ENCODE measurements around the gene CCDC183. TPM values are rescaled to one million over a fixed set of nuclear protein-coding genes. Genes with fewer than 3 reads are reported as not detected.

Gene CCDC183
- polyA plus RNA-seq, 1 donor (not counting 4 experiments of a cell fraction or from before 2014, with no cell fraction given) = 0.03 TPM

DNA sequence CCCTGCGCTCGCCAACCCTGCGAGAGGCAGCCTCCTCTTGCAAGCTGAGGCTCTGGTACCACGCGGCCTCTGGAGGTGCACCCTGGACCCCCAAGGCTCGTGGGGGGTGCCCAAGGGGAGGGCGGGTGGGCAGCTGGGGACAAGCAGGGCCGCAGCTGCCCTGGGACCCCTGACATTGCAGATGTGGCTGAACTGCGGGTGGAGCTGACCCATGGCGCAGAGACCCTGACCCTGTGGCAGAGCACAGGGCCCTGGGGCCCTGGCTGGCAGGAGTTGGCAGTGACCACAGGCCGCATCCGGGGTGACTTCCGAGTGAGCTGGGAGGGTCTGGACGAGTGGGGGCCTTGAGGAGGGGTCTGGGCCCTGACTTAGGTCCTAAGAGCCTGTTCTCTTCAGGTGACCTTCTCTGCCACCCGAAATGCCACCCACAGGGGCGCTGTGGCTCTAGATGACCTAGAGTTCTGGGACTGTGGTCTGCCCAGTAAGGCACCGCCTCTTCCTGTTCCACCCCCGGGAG, 57.5 kb downstream of the CCDC183 start:
- H3K27ac ChIP-seq (ENCODE audit: control insufficient read depth, insufficient read depth, low read length) = no peak overlapping the region
- no peak overlapping the region for H3K9ac ChIP-seq (ENCODE audit: control insufficient read depth, extremely low read depth, insufficient read depth, low read length)
- peaks cover 6% of the 10 kb centered on the region for H4K20me1 ChIP-seq (ENCODE audit: control insufficient read depth, extremely low read depth, insufficient read depth, low read length)
- no peak for TF ChIP-seq EZH2 (IDR thresholded peaks at IDR 0.05; ENCODE audit: low read length)
- TF ChIP-seq, protein P1, sequence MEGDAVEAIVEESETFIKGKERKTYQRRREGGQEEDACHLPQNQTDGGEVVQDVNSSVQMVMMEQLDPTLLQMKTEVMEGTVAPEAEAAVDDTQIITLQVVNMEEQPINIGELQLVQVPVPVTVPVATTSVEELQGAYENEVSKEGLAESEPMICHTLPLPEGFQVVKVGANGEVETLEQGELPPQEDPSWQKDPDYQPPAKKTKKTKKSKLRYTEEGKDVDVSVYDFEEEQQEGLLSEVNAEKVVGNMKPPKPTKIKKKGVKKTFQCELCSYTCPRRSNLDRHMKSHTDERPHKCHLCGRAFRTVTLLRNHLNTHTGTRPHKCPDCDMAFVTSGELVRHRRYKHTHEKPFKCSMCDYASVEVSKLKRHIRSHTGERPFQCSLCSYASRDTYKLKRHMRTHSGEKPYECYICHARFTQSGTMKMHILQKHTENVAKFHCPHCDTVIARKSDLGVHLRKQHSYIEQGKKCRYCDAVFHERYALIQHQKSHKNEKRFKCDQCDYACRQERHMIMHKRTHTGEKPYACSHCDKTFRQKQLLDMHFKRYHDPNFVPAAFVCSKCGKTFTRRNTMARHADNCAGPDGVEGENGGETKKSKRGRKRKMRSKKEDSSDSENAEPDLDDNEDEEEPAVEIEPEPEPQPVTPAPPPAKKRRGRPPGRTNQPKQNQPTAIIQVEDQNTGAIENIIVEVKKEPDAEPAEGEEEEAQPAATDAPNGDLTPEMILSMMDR (optimal IDR thresholded peaks at IDR 0.05 in 1 of 3, IDR thresholded peaks at IDR 0.05 in 1 of 3, conservative IDR thresholded peaks at IDR 0.05 in 1 of 3; ENCODE audit: extremely low read depth in 1 of 3, insufficient read depth in 2 of 3, low read length in 3 of 3) = no peak
- no peak overlapping the region for H3K4me3 ChIP-seq (ENCODE audit: control insufficient read depth in 2 of 3, extremely low read depth in 1 of 3, insufficient read depth in 2 of 3, low read depth in 1 of 3, low read length in 3 of 3)
- FAIRE-seq = no peak
- H2AFZ ChIP-seq (ENCODE audit: control insufficient read depth, low read length) = no peak overlapping the region
- H3K4me1 ChIP-seq (ENCODE audit: control insufficient read depth, extremely low read depth, insufficient read depth, low read length) = peaks cover 9% of the 10 kb centered on the region
- no peak overlapping the region for H3K4me2 ChIP-seq (ENCODE audit: control insufficient read depth, extremely low read depth, insufficient read depth, low read depth, low read length)
- DNase-seq (ENCODE audit: low read depth, low spot score) = no peak
- H3K9me3 ChIP-seq (ENCODE audit: control insufficient read depth, low read depth, low read length) = no peaks in the 10 kb centered on the region
- H3K36me3 ChIP-seq (ENCODE audit: control insufficient read depth in 2 of 2, extremely low read depth in 1 of 2, insufficient read depth in 2 of 2, low read length in 2 of 2) = peaks cover 3 to 17% of the 10 kb centered on the region in 2 experiments
- no peaks in the 10 kb centered on the region for H3K9me1 ChIP-seq (ENCODE audit: control insufficient read depth, extremely low read depth, insufficient read depth, low read length)
- dilution Hi-C loops (cut with MboI; ENCODE audit: extremely low pct_ligation_motif_present, low sequenced_read_pairs) = no loop called here
- H3K27me3 ChIP-seq (ENCODE audit: control insufficient read depth, extremely low read depth, insufficient read depth, low read length) = no peaks in the 10 kb centered on the region
- peaks cover 6% of the 10 kb centered on the region for H3K79me2 ChIP-seq (ENCODE audit: control insufficient read depth, insufficient read depth, low read length)

DNA sequence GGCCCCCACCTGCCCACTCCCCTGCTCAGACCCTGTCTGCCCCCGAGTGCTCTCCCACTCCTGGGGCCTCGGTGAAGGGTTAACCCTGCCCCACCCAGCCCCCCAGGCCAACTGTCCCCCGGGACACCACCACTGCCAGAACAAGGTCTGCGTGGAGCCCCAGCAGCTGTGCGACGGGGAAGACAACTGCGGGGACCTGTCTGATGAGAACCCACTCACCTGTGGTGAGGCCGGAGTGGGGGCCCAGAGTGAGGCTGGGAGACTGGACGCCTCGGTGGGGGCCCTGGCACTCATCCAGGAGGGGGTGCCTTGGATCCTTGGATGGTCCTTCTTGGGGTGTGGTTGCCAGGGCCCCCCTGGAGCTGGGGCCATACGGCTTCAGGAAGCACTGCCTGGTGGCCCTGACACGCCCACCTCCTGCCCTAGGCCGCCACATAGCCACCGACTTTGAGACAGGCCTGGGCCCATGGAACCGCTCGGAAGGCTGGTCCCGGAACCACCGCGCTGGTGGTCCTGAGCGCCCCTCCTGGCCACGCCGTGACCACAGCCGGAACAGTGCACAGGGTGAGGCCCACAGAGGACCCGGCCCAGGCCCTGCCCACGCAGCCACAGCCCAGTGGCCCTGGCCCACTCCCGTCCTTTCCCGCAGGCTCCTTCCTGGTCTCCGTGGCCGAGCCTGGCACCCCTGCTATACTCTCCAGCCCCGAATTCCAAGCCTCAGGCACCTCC, 58.1 kb downstream of the CCDC183 start:
- Histone ChIP-seq H3K9ac (ENCODE audit: control insufficient read depth, extremely low read depth, insufficient read depth, low read length) (no peak overlapping the region), H3K4me3 (ENCODE audit: control insufficient read depth in 2 of 3, extremely low read depth in 1 of 3, insufficient read depth in 2 of 3, low read depth in 1 of 3, low read length in 3 of 3) (no peak overlapping the region), H3K9me1 (ENCODE audit: control insufficient read depth, extremely low read depth, insufficient read depth, low read length) (no peaks in the 10 kb centered on the region), H3K36me3 (ENCODE audit: control insufficient read depth in 2 of 2, extremely low read depth in 1 of 2, insufficient read depth in 2 of 2, low read length in 2 of 2) (peaks cover 3 to 17% of the 10 kb centered on the region in 2 experiments), H2AFZ (ENCODE audit: control insufficient read depth, low read length) (no peak overlapping the region), H3K9me3 (ENCODE audit: control insufficient read depth, low read depth, low read length) (no peaks in the 10 kb centered on the region), H3K27ac (ENCODE audit: control insufficient read depth, insufficient read depth, low read length) (no peak overlapping the region), H3K27me3 (ENCODE audit: control insufficient read depth, extremely low read depth, insufficient read depth, low read length) (no peaks in the 10 kb centered on the region), H3K4me1 (ENCODE audit: control insufficient read depth, extremely low read depth, insufficient read depth, low read length) (peaks cover 11% of the 10 kb centered on the region), H3K4me2 (ENCODE audit: control insufficient read depth, extremely low read depth, insufficient read depth, low read depth, low read length) (no peak overlapping the region), H3K79me2 (ENCODE audit: control insufficient read depth, insufficient read depth, low read length) (peaks cover 6% of the 10 kb centered on the region), H4K20me1 (ENCODE audit: control insufficient read depth, extremely low read depth, insufficient read depth, low read length) (peaks cover 6% of the 10 kb centered on the region)
- dilution Hi-C loops (cut with MboI; ENCODE audit: extremely low pct_ligation_motif_present, low sequenced_read_pairs) = no loop called here
- no peak for FAIRE-seq
- TF ChIP-seq EZH2 (IDR thresholded peaks at IDR 0.05; ENCODE audit: low read length) = no peak
- TF ChIP-seq, protein P1 (optimal IDR thresholded peaks at IDR 0.05 in 1 of 3, IDR thresholded peaks at IDR 0.05 in 1 of 3, conservative IDR thresholded peaks at IDR 0.05 in 1 of 3; ENCODE audit: extremely low read depth in 1 of 3, insufficient read depth in 2 of 3, low read length in 3 of 3) = no peak
- DNase-seq (ENCODE audit: low read depth, low spot score) = no peak
